PC-3 (cell line): Measurements from ENCODE around the gene RBM18.

Experiments used
- EZH2phosphoT487 ChIP-seq: fragments of 300-600 bp; sonication (generic); IDR thresholded peaks from 2 replicates; pipeline ENCODE4 v1.6.1; 2018; ENCODE audit warnings: mild to moderate bottlenecking, antibody characterized with exemption, low read length, borderline replicate concordance
- TF ChIP-seq, protein P1 (sequence below): fragments of 300-600 bp; sonication (generic); conservative IDR thresholded peaks from 2 replicates; pipeline ENCODE4 v1.5.1; 2017; ENCODE audit warnings: antibody characterized with exemption, low read depth, mild to moderate bottlenecking, low read length

DNA sequence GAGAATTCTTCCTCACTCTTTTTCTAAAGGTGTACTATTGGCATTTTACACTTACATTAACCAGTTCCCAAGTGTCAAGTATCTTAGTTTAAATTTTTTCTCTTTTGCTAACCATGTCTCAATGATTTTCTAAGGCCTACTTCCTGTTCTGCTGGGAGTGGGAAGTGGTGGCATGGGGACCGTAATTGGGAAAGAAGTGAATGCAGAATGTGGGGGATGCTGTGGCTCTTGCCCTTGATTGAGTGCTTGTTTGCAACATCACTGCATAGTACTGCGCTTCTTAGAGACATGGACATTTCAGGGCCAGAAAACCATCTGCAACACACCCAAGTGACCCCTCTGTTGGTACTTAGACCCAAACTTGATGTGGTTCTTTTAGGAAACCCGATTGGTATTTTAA, 32.9 kb upstream of the RBM18 start:
- no peak for TF ChIP-seq EZH2phosphoT487
- TF ChIP-seq, protein P1, sequence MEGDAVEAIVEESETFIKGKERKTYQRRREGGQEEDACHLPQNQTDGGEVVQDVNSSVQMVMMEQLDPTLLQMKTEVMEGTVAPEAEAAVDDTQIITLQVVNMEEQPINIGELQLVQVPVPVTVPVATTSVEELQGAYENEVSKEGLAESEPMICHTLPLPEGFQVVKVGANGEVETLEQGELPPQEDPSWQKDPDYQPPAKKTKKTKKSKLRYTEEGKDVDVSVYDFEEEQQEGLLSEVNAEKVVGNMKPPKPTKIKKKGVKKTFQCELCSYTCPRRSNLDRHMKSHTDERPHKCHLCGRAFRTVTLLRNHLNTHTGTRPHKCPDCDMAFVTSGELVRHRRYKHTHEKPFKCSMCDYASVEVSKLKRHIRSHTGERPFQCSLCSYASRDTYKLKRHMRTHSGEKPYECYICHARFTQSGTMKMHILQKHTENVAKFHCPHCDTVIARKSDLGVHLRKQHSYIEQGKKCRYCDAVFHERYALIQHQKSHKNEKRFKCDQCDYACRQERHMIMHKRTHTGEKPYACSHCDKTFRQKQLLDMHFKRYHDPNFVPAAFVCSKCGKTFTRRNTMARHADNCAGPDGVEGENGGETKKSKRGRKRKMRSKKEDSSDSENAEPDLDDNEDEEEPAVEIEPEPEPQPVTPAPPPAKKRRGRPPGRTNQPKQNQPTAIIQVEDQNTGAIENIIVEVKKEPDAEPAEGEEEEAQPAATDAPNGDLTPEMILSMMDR: no peak
